ENCODE measurements around the gene SFT2D1.

The SFT2D1 gene

DNA sequence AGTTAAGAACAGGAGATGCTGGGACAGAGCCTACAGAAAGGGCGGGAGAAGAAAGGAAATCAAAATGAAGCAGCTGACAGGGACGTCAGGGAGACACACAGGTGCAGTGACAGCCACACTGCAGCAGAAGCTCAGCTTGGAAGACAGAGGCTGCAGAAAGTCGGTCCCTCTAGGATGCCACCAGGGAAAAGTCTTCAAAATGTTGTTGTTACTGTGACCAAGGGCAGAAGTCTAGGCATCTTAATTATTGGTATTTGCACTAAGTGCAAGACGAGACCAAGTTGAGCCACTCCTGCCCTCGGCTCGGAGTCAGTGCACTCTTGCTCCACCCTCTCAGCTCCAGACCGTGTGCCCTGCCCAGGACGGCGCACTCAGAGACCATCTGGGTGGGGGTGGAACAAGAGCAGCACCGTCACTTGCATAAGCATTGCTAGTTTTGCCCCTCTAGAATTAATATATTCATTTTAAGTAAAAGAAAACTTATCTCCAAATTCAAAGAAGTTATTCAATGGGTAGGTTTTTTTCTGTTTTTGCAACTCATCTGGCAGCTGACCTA is 36.7 kb downstream of the SFT2D1 start:
- DNase-seq, result no peak

GRCh38 chr6:166304106-166304505 is 38.2 kb downstream of the SFT2D1 start:
- no peak for DNase-seq

DNA sequence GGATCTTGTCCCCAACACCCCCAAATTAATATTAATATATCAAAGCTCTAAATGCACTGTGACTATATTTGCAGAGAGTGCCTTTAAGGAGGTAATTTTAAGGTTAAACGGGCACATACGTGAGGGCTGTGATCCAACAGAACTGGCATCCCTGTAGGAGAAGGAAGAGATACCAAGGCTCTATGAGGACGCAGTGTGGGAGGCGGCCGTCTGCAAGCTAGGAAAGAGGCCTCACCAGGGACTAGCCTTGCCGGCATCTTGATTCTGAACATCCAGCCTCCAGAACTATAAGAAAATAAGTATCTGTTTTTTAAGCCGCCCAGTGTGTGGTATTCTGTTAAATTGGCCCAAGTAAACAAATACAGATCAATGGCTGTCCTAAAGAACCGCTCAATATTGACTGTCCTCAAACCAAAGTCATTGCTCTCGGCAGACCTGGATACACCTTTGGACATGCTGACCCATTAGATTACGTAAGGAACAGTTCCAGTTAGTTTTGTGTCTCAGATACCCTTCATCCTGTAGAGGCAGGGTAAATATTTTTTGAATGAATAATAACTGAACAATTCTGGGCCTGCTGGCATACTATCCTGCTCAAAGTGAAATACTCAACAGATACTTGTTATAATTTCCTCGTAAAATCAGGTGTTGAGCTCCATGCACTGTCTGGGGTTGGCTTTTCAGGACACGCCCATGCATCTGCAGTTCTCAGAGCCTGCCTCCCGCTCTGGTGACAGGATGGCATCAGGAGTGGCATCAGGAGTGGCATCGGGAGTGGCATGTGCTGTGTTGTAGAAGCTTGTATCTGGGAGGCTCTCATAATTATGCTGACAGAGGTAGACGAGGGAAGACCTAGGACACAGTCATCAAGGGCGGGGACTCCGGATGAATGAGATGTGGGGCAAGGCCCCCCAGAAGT is 40.5 kb downstream of the SFT2D1 start:
- no peak for DNase-seq

GRCh38 chr6:166300357-166300987 is 41.9 kb downstream of the SFT2D1 start:
- DNase-seq, result no peak

DNA sequence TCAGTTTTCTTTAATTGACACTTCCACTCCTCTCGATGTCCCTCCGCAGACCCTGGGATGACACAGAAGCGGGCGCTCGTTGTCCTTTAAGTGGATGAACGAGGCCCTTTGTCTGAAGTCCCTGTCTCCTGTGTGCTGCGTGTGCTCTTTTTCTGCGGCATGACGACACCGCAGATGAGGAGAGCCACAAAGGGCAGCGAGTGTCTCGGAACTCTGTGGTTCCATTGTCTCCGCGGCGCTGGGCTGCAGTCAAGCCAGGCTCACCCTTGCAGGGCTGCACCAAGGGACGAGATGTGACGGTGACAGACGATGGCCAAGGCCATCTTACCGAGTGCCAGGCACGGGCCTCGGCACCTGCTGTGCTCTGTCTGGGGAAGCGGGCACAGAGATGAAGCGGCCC is 44.7 kb downstream of the SFT2D1 start:
- no peak for DNase-seq

GRCh38 chr6:166296035-166296883 is 46.1 kb downstream of the SFT2D1 start:
- DNase-seq, result no peak

- DNase-seq, result no peak
Observed at GRCh38 chr6:166293731-166294584, 48.4 kb downstream of the SFT2D1 start.

GRCh38 chr6:166289207-166290060 is 52.9 kb downstream of the SFT2D1 start:
- DNase-seq, result no peak

DNA sequence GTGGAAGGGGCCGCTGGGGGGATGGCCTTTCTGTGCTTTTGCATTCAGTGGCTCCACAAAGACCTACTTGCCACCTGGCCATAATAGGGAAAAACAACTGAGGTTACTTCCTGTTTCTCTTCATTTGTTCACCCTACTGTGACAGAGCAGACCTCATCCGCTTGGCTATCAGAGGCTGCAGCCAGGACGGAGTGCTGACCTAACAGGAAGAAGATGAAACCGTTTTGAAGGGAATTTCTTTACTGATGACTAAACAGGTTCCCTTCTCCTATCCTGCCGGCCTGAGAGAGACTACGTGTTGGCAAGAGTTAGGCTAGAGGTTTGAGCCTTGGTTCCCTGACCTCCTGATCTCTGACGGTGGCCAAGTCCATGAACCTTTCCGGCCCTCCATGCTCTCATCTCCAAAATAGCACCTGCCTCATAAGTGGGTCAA is 55.5 kb downstream of the SFT2D1 start:
- no peak for DNase-seq

DNA sequence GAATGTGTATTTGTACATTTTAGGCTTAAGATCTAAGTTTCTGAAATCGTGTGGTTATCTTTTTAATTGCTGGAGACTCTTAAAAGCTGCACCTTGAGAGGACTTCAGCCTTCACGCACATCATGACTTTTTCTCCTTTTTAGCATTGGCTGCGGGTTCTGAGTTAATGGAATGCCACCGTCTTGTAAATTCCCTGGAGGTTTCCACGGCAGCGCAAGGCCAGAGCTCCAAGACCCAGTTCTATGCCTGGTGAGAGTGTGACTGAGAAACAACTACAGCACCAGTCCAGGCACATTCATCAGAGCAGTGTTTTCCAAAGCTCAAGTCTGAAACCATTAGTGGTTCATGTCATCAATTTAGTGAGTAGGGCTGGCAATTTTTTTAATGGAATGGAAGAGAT is 57.1 kb downstream of the SFT2D1 start:
- no peak for DNase-seq

- no peak for DNase-seq
Observed at GRCh38 chr6:166284640-166285039, 57.7 kb downstream of the SFT2D1 start.

- DNase-seq, result no peak
Observed at GRCh38 chr6:166282394-166283032, 59.8 kb downstream of the SFT2D1 start.

- no peak for DNase-seq
Observed at GRCh38 chr6:166281104-166281503, 61.2 kb downstream of the SFT2D1 start.

- no peak for DNase-seq
Observed at GRCh38 chr6:166279393-166279679, 63.0 kb downstream of the SFT2D1 start.

DNA sequence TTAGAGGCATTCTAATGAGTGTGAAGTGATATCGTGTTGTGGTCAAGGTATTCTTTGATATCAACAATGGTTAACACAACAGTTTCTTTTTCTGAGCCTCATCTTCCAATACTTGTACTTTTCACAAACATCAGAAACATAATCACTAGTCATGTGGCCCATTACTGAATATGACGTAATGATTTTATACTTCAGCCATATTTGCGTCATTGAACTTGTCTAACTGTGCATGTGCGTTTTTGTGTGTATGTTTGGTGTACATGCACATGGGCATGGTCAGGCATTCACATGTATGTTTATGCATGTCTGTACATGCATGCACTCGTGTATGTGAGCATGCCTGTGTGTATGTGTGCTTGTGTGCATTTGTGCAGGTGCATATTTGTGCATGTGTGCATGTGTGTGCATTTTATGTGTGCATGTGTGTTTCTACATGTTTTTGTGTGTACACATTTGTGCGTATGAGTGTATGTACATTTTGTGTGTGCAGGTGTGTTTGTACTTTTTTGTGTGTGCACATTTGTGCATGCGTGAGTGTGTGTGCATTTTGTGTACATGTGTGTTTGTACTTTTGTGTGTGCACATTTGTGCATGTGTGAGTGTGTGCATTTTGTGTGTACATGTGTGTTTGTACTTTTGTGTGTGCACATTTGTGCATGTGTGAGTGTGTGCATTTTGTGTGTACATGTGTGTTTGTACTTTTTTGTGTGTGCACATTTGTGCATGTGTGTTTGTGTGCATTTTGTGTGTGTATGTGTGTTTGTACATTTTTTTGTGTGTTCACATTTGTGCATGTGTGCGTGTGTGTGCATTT is 63.6 kb downstream of the SFT2D1 start:
- DNase-seq, result no peak

DNA sequence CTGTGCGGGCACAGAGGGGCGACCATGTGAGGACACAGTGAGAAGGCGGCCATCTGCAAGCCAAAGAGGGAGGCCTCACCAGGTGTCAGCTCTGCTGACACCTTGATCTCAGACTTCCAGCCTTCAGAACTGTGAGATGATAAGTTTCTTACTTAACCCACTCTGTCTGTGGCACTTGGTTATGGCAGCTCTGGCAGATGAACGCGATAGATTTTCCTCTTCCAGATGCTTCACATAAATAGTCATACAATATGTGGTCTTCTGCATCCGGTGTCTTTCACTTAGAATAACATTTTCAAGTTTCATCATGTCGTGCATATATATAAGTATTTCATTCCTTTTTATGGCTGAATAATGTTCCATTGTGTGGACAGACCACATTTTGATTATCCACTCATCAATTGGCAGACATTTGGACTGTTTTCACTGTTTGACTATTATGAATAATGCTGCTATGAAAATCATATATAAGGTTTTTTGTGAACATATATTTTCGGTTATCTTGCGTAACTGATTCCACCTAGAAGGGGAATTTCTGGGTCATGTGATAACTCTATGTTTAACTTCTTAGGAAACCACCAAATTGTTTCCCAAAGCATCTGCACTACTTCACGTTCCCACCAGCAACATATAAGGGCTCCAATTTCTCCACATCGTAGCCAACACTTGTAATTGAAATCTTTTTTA is 64.3 kb downstream of the SFT2D1 start:
- DNase-seq, result no peak

DNA sequence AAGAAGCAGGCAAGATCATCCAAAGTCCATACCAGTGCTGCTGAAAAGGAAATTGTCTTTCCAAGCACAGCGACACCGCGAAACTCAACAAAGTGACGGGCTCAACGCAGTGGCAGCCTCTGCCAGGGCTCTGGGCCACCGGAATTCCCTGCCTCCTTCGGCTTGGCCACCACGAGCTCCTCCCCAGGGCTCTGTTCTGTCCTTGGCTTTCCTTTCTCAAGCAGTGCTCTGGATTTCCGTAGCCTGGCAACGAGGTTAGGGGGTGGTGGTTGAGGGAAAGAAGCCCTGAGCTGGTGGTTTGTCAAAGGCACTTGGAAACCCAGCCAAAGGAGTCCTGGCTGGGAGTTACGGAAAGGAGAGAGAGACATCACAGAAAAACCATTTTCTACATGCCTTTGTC is 65.3 kb downstream of the SFT2D1 start:
- DNase-seq, result no peak

DNA sequence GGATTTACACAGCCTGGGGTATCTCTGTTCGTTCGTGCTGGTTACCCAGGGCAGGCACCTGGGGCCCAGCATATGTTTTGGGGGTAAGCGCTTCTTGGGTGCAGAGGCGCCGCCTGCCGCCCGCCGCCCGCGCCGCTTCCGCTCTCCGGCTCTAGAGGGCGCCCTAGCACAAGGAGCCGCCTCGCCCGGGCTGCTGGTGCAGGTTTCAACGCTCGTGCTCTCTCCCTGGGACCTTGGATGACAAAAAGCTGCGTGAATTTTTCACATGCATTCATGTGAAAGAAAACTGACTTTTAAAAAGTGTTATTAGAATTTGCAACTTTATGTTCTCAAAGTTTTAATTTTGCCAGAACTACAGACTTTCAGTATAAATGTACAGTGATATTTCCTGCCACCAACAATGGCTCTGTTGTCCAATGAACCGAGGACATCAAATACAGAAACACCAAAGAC is 66.6 kb downstream of the SFT2D1 start:
- DNase-seq, result peak; percentile 50

- no peak for DNase-seq
Observed at GRCh38 chr6:166274739-166275370, 67.5 kb downstream of the SFT2D1 start.
